Immature natural killer cell (primary cell): Measurements from ENCODE around the gene MTHFD1. TPM values are rescaled to one million over a fixed set of nuclear protein-coding genes. Genes with fewer than 3 reads are reported as not detected.

Experiments used
- DNase-seq, 3 donors: peaks; one replicate each; pipeline ENCODE4 v3.0.0; 2022; ENCODE audit warnings: mixed read lengths in 1 of 3
- H3K27ac Mint-ChIP-seq, 6 donors: one replicate each; pipeline ENCODE4 v1.8.0; 2020; ENCODE audit warnings: mixed read lengths in 6 of 6, mild to moderate bottlenecking in 5 of 6, inconsistent platforms in 4 of 6, moderate library complexity in 3 of 6
- H3K27me3 Mint-ChIP-seq, 3 donors: one replicate each; pipeline ENCODE4 v1.8.0; 2020 to 2021; ENCODE audit warnings: low read depth in 3 of 3, mild to moderate bottlenecking in 3 of 3, mixed read lengths in 3 of 3, moderate library complexity in 3 of 3, inconsistent platforms in 1 of 3
- H3K36me3 Mint-ChIP-seq, 3 donors: one replicate each; pipeline ENCODE4 v1.8.0; 2020; ENCODE audit warnings: mixed read lengths in 3 of 3, inconsistent platforms in 2 of 3, mild to moderate bottlenecking in 2 of 3
- H3K4me1 Mint-ChIP-seq, 2 donors: one replicate each; pipeline ENCODE4 v1.8.0; 2020; ENCODE audit warnings: inconsistent platforms in 2 of 2, mild to moderate bottlenecking in 2 of 2, mixed read lengths in 2 of 2, moderate library complexity in 1 of 2
- H3K4me3 Mint-ChIP-seq, 5 donors: one replicate each; pipeline ENCODE4 v1.8.0; 2020; ENCODE audit warnings: mild to moderate bottlenecking in 5 of 5, mixed read lengths in 5 of 5, inconsistent platforms in 3 of 5, moderate library complexity in 3 of 5
- H3K9me3 Mint-ChIP-seq, 6 donors: one replicate each; pipeline ENCODE4 v1.8.0; 2020; ENCODE audit warnings: mild to moderate bottlenecking in 6 of 6, mixed read lengths in 6 of 6, inconsistent platforms in 4 of 6, moderate library complexity in 3 of 6
- polyA plus RNA-seq, 3 donors: library from polyadenylated mRNA; unstranded; fragments of 300-500 nt; fragmentation: Illumina TruSeq; gene quantifications; one replicate each; pipeline ENCODE4 v1.2.3, GENCODE V29; 2021

MTHFD1 gene
- polyA plus RNA-seq, 3 donors from 2014 or later = 28.0 to 49.0 (median 42.7) TPM

DNA sequence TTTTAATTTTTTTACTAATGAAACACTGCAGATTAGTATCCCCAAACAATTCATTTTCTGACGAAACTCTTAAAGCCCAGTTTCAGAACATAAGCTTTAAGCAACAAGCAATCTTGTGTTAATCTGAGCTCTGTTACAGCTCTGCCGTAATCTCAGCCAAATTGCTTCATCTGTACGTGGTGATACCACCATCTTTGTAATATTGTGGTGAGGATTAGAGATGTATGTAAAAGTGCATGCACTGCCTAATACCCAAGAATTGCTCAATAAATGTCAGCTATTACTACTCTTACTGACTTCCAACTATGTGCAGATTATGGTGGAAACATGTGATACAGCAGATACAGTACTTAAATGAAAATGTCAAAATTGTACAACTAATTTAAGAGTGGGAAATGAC, 78.9 kb downstream of the MTHFD1 start:
- H3K27me3 Mint-ChIP-seq = peaks cover 4 to 5% (median 5%) of the 10 kb centered on the region in 3 donors
- H3K4me3 Mint-ChIP-seq = peak overlapping the region; percentile 35 to 94 (median 90)
- H3K9me3 Mint-ChIP-seq = no peaks in the 10 kb centered on the region
- DNase-seq = no peak
- H3K27ac Mint-ChIP-seq = peak overlapping the region; percentile 31 to 94 (median 84)
- H3K4me1 Mint-ChIP-seq = peaks cover 43 to 55% of the 10 kb centered on the region in 2 donors
- H3K36me3 Mint-ChIP-seq = peaks cover 0 to 9% (median 0%) of the 10 kb centered on the region in 3 donors

DNA sequence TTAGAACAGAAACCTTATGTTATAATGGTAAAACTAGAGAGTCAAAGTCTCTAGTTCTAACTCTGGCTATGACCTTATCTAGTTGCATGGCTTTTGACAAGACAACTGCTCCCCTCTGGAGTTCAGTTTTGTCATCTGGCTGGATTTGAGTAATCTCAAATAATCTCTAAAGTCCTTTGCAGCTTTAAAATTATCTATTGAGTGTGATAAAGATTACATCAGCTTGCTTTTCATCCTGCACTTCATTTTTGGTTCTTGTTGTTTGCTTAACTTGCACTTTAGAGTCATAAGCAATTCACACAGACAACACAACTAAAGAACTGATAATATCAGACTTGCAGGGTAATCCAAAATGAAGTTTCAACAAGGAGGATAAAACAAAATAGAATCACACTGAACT, 79.4 kb downstream of the MTHFD1 start:
- Mint-ChIP-seq H3K27me3 (peaks cover 4 to 5% (median 5%) of the 10 kb centered on the region in 3 donors), H3K27ac (peak overlapping the region; percentile 66 to 94 (median 84)), H3K36me3 (peaks cover 0 to 9% (median 0%) of the 10 kb centered on the region in 3 donors), H3K4me1 (peaks cover 43 to 55% of the 10 kb centered on the region in 2 donors), H3K4me3 (peak overlapping the region in 2 of 5 donors; percentile 36 to 94), H3K9me3 (no peaks in the 10 kb centered on the region)
- DNase-seq = no peak

- H3K9me3 Mint-ChIP-seq = no peaks in the 10 kb centered on the region
- H3K4me3 Mint-ChIP-seq = no peak overlapping the region
- H3K27ac Mint-ChIP-seq = peak overlapping the region; percentile 33 to 90 (median 84)
- peaks cover 4 to 5% (median 5%) of the 10 kb centered on the region in 3 donors for H3K27me3 Mint-ChIP-seq
- H3K36me3 Mint-ChIP-seq = peaks cover 0 to 9% (median 0%) of the 10 kb centered on the region in 3 donors
- DNase-seq = no peak
- peaks cover 41 to 55% of the 10 kb centered on the region in 2 donors for H3K4me1 Mint-ChIP-seq
Measured at GRCh38 chr14:64468451-64468850, 80.3 kb downstream of the MTHFD1 start.

- H3K27ac Mint-ChIP-seq = peak overlapping the region in 2 of 6 donors; percentile 43 to 48
- no peaks in the 10 kb centered on the region for H3K27me3 Mint-ChIP-seq
- H3K4me3 Mint-ChIP-seq = no peak overlapping the region
- H3K36me3 Mint-ChIP-seq = peaks cover 0 to 4% (median 0%) of the 10 kb centered on the region in 3 donors
- no peaks in the 10 kb centered on the region for H3K9me3 Mint-ChIP-seq
- no peak for DNase-seq
- peaks cover 7 to 29% of the 10 kb centered on the region in 2 donors for H3K4me1 Mint-ChIP-seq
Measured at GRCh38 chr14:64474041-64474440, 85.9 kb downstream of the MTHFD1 start.

- H3K4me1 Mint-ChIP-seq = peaks cover 7 to 27% of the 10 kb centered on the region in 2 donors
- no peaks in the 10 kb centered on the region for H3K27me3 Mint-ChIP-seq
- peak overlapping the region in 1 of 6 donors; percentile 12 for H3K27ac Mint-ChIP-seq
- H3K9me3 Mint-ChIP-seq = no peaks in the 10 kb centered on the region
- no peak overlapping the region for H3K4me3 Mint-ChIP-seq
- DNase-seq = no peak
- H3K36me3 Mint-ChIP-seq = peaks cover 0 to 4% (median 0%) of the 10 kb centered on the region in 3 donors
Measured at GRCh38 chr14:64474698-64475097, 86.5 kb downstream of the MTHFD1 start.

- Mint-ChIP-seq H3K27ac (peak overlapping the region in 3 of 6 donors; percentile 22 to 48 (median 31)), H3K9me3 (no peaks in the 10 kb centered on the region), H3K4me1 (peaks cover 7 to 27% of the 10 kb centered on the region in 2 donors), H3K36me3 (peaks cover 0 to 4% (median 0%) of the 10 kb centered on the region in 3 donors), H3K4me3 (no peak overlapping the region), H3K27me3 (no peaks in the 10 kb centered on the region)
- no peak for DNase-seq
Measured at GRCh38 chr14:64475585-64476273, 87.6 kb downstream of the MTHFD1 start.

DNA sequence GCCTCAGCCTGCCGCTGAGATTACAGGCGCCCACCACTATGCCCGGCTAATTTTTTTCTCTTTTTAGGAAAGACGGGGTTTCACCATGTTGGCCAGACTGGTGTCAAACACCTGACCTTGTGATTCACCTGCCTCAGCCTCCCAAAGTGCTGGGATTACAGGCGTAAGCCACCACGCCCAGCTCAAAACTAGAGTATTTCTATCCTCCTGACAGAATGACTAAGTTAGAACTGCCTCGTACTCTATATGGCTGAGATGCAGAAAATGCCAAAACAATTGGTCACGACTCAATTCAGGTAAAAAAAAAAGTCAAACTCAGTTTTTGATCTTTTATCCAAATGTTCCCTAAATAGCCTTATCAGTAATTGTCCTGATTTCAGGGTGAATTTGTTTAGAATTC, 88.3 kb downstream of the MTHFD1 start:
- no peak overlapping the region for H3K4me3 Mint-ChIP-seq
- H3K27me3 Mint-ChIP-seq = no peaks in the 10 kb centered on the region
- DNase-seq = no peak
- peaks cover 0 to 5% (median 0%) of the 10 kb centered on the region in 3 donors for H3K36me3 Mint-ChIP-seq
- no peaks in the 10 kb centered on the region for H3K9me3 Mint-ChIP-seq
- no peak overlapping the region for H3K27ac Mint-ChIP-seq
- peaks cover 7 to 25% of the 10 kb centered on the region in 2 donors for H3K4me1 Mint-ChIP-seq

DNA sequence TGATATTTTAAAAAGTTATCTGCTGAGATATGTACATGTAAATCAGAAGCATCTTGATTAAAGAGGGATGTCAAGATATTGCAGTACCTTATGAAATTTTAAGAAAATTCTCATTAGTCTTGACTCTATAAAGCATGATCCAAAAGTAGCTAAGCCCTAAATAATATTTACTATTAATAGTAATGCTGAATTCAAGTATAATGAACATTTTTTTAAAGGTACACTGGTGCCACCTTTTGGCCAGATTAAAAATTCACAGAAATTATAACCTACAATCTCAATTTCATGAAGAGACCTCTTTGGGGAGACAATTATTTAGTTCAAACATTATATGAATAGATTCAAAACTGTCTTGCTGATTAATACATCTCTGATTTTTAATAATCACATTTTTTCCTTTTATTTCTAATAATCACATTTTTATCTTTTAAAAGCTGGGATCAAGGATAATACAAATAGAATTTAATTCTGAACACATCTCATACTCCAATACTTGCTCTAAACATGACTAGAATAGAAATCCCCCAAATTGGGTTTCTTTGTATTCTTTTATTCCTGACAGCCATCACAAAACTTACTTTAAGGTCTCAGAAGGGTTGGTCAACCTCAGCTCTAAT, 90.6 kb downstream of the MTHFD1 start:
- no peaks in the 10 kb centered on the region for H3K9me3 Mint-ChIP-seq
- peaks cover 0 to 3% (median 0%) of the 10 kb centered on the region in 3 donors for H3K36me3 Mint-ChIP-seq
- H3K4me1 Mint-ChIP-seq = peaks cover 3 to 19% of the 10 kb centered on the region in 2 donors
- DNase-seq = peak; percentile 24 to 51 (median 39)
- no peak overlapping the region for H3K4me3 Mint-ChIP-seq
- H3K27ac Mint-ChIP-seq = peak overlapping the region in 1 of 6 donors; percentile 50
- no peaks in the 10 kb centered on the region for H3K27me3 Mint-ChIP-seq

DNA sequence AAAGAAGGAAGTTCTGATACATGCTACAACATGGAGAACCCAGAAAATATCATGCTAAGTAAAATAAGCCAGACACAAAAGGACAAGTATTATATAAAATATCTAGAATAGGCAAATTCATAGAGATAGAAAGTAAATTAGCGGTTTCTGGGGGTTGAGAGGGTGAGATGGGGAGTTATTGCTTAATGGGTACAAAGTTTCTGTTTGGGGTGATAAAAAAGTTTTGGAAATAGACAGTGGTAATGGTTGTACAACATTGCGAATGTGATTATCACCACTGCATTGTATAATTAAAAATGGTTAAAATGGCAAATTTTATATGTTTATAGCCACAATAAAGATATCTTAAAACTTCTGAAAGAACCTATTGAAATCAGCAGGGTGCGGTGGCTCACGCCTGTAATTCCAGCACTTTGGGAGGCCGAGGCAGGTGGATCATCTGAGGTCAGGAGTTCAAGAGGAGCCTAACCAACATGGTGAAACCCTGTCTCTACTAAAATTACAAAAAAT, 100.5 kb downstream of the MTHFD1 start:
- peaks cover 7 to 13% (median 11%) of the 10 kb centered on the region in 3 donors for H3K36me3 Mint-ChIP-seq
- H3K27me3 Mint-ChIP-seq = no peaks in the 10 kb centered on the region
- H3K4me1 Mint-ChIP-seq = peaks cover 6 to 29% of the 10 kb centered on the region in 2 donors
- H3K4me3 Mint-ChIP-seq = no peak overlapping the region
- no peaks in the 10 kb centered on the region for H3K9me3 Mint-ChIP-seq
- peak overlapping the region in 1 of 6 donors; percentile 80 for H3K27ac Mint-ChIP-seq
- no peak for DNase-seq

- peak overlapping the region in 2 of 6 donors; percentile 24 to 52 for H3K27ac Mint-ChIP-seq
- no peaks in the 10 kb centered on the region for H3K9me3 Mint-ChIP-seq
- H3K27me3 Mint-ChIP-seq = no peaks in the 10 kb centered on the region
- no peak overlapping the region for H3K4me3 Mint-ChIP-seq
- H3K4me1 Mint-ChIP-seq = peaks cover 10 to 43% of the 10 kb centered on the region in 2 donors
- H3K36me3 Mint-ChIP-seq = peaks cover 7 to 13% (median 8%) of the 10 kb centered on the region in 3 donors
- no peak for DNase-seq
Measured at GRCh38 chr14:64491637-64492036, 103.5 kb downstream of the MTHFD1 start.

- H3K27ac Mint-ChIP-seq = peak overlapping the region in 3 of 6 donors; percentile 15 to 51 (median 23)
- H3K36me3 Mint-ChIP-seq = peaks cover 3 to 14% (median 5%) of the 10 kb centered on the region in 3 donors
- no peak for DNase-seq
- H3K9me3 Mint-ChIP-seq = no peaks in the 10 kb centered on the region
- H3K4me1 Mint-ChIP-seq = peaks cover 14 to 58% of the 10 kb centered on the region in 2 donors
- no peak overlapping the region for H3K4me3 Mint-ChIP-seq
- no peaks in the 10 kb centered on the region for H3K27me3 Mint-ChIP-seq
Measured at GRCh38 chr14:64493455-64493854, 105.3 kb downstream of the MTHFD1 start.

- no peak for DNase-seq
- Mint-ChIP-seq H3K4me3 (no peak overlapping the region), H3K9me3 (no peaks in the 10 kb centered on the region), H3K36me3 (peaks cover 0 to 14% (median 5%) of the 10 kb centered on the region in 3 donors), H3K4me1 (peaks cover 23 to 73% of the 10 kb centered on the region in 2 donors), H3K27me3 (no peaks in the 10 kb centered on the region), H3K27ac (peak overlapping the region in 1 of 6 donors; percentile 43)
Measured at GRCh38 chr14:64495252-64495651, 107.1 kb downstream of the MTHFD1 start.

- no peak for DNase-seq
- H3K27me3 Mint-ChIP-seq = no peaks in the 10 kb centered on the region
- H3K4me1 Mint-ChIP-seq = peaks cover 33 to 72% of the 10 kb centered on the region in 2 donors
- peak overlapping the region in 3 of 6 donors; percentile 9 to 69 (median 16) for H3K27ac Mint-ChIP-seq
- no peaks in the 10 kb centered on the region for H3K9me3 Mint-ChIP-seq
- H3K36me3 Mint-ChIP-seq = peaks cover 0 to 14% (median 5%) of the 10 kb centered on the region in 3 donors
- no peak overlapping the region for H3K4me3 Mint-ChIP-seq
Measured at GRCh38 chr14:64496764-64497163, 108.6 kb downstream of the MTHFD1 start.

GRCh38 chr14:64500088-64500487, 111.9 kb downstream of the MTHFD1 start:
- no peak for DNase-seq
- H3K9me3 Mint-ChIP-seq = peaks cover 0 to 3% (median 0%) of the 10 kb centered on the region in 6 donors
- peaks cover 0 to 8% (median 5%) of the 10 kb centered on the region in 3 donors for H3K36me3 Mint-ChIP-seq
- peak overlapping the region; percentile 10 to 100 (median 74) for H3K27ac Mint-ChIP-seq
- peaks cover 44 to 63% of the 10 kb centered on the region in 2 donors for H3K4me1 Mint-ChIP-seq
- H3K27me3 Mint-ChIP-seq = peaks cover 12 to 19% (median 17%) of the 10 kb centered on the region in 3 donors
- peak overlapping the region in 2 of 5 donors; percentile 12 to 27 for H3K4me3 Mint-ChIP-seq
